ENCODE measurements around the gene RAC3. TPM values are rescaled to one million over a fixed set of nuclear protein-coding genes. Genes with fewer than 3 reads are reported as not detected.

Gene RAC3
- total and polyA plus RNA-seq, 9 of the 15 experiments (the other 6 are each of a cell fraction or from before 2014, with no cell fraction given) = 0.23 to 292 (median 118) TPM

DNA sequence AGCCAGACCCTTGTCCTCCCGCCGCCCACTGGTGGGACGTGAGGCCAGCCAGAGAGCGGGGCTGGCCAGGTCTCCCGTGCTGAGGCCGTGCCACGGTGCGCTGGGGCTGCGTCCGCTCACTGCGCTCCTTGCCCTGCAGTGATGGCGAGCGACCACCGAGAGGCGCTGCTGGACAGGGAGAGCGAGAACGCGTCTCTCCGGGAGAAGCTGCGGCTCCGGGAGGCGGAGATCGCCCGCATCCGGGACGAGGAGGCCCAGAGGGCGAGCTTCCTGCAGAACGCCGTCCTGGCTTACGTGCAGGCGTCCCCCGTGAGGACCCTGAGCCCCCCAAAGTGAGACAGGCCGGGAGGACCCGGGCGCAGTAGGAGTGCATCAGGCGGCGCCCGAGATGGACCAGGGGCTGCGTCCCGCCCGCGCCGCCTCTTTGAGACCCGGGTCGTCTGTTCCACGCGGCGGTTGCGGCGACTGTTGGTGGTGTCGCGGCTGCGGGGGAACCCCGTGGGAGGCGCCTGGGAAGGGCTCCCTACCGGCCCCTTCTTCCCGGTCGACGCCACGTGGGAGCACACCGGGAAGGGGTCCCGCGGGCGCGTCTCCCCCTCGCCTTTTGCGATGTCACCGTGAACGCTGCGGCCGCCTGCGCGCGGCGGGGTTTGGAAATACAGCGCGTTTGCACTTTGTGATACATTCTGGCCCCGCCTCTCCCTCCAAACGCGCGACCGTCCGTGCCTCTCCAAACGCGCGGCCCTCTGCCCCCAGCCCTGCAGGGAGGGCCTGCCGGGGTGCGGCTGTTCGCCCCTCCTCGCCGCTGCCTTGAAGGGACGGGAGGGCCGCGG lies 792 bp upstream of the RAC3 start (continued):
- no peak for TF ChIP-seq ZNF140 (CRISPR knock-in tag; IDR thresholded peaks at IDR 0.05)
- TF ChIP-seq DPF2 (IDR thresholded peaks at IDR 0.05) = no peak
- TF ChIP-seq KAT7 (CRISPR knock-in tag; IDR thresholded peaks at IDR 0.05; ENCODE audit: borderline replicate concordance) = peak; percentile 98
- 0 out of 2 replicates have a peak, but pooled peaks have one; percentile 56 for TF ChIP-seq E2F1 (CRISPR knock-in tag; IDR thresholded peaks at IDR 0.05)
- TF ChIP-seq IRF1 (CRISPR knock-in tag; IDR thresholded peaks at IDR 0.05; ENCODE audit: borderline replicate concordance) = no peak
- TF ChIP-seq, protein P1, sequence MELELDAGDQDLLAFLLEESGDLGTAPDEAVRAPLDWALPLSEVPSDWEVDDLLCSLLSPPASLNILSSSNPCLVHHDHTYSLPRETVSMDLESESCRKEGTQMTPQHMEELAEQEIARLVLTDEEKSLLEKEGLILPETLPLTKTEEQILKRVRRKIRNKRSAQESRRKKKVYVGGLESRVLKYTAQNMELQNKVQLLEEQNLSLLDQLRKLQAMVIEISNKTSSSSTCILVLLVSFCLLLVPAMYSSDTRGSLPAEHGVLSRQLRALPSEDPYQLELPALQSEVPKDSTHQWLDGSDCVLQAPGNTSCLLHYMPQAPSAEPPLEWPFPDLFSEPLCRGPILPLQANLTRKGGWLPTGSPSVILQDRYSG (tag; conservative IDR thresholded peaks at IDR 0.05; ENCODE audit: low read depth) = no peak
- TF ChIP-seq, protein P2, sequence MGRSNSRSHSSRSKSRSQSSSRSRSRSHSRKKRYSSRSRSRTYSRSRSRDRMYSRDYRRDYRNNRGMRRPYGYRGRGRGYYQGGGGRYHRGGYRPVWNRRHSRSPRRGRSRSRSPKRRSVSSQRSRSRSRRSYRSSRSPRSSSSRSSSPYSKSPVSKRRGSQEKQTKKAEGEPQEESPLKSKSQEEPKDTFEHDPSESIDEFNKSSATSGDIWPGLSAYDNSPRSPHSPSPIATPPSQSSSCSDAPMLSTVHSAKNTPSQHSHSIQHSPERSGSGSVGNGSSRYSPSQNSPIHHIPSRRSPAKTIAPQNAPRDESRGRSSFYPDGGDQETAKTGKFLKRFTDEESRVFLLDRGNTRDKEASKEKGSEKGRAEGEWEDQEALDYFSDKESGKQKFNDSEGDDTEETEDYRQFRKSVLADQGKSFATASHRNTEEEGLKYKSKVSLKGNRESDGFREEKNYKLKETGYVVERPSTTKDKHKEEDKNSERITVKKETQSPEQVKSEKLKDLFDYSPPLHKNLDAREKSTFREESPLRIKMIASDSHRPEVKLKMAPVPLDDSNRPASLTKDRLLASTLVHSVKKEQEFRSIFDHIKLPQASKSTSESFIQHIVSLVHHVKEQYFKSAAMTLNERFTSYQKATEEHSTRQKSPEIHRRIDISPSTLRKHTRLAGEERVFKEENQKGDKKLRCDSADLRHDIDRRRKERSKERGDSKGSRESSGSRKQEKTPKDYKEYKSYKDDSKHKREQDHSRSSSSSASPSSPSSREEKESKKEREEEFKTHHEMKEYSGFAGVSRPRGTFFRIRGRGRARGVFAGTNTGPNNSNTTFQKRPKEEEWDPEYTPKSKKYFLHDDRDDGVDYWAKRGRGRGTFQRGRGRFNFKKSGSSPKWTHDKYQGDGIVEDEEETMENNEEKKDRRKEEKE (IDR thresholded peaks at IDR 0.05; ENCODE audit: borderline replicate concordance in 1 of 2, control insufficient read depth in 1 of 2, low read depth in 2 of 2, low read length in 1 of 2) = no peak
- TF ChIP-seq ZNF830 (CRISPR knock-in tag; IDR thresholded peaks at IDR 0.05) = no peak
- no peak for TF ChIP-seq ZNF785 (CRISPR knock-in tag; IDR thresholded peaks at IDR 0.05)
- TF ChIP-seq NCOA6 (IDR thresholded peaks at IDR 0.05) = no peak; the same call in 1 of the 2 replicates
- TF ChIP-seq POLR2G (IDR thresholded peaks at IDR 0.05; ENCODE audit: low read depth, low read length) = peak; percentile 78; the same call in 1 of the 2 replicates
- TF ChIP-seq ZFP30 (CRISPR knock-in tag; IDR thresholded peaks at IDR 0.05; ENCODE audit: borderline replicate concordance) = no peak

Data from K562 (cell line).